Measurements from ENCODE around the gene GRK1. TPM values are rescaled to one million over a fixed set of nuclear protein-coding genes. Genes with fewer than 3 reads are reported as not detected.

Gene GRK1
- total and polyA plus RNA-seq, 2 experiments from 2014 or later: not detected

GRCh38 chr13:113723410-113724015, 56.5 kb downstream of the GRK1 start:
- Histone ChIP-seq H3K4me3 (no peak overlapping the region), H4K20me1 (replicated peaks; ENCODE audit: insufficient read depth) (no peaks in the 10 kb centered on the region), H3K27ac (ENCODE audit: low read depth) (no peak overlapping the region), H3K79me2 (replicated peaks; ENCODE audit: insufficient read depth) (no peaks in the 10 kb centered on the region), H3K4me2 (no peak overlapping the region), H3K36me3 (ENCODE audit: insufficient read depth) (no peaks in the 10 kb centered on the region), H3K4me1 (ENCODE audit: insufficient read depth) (0 out of 2 replicates have a peak, but pooled peaks cover 4% of the 10 kb centered on the region), H2AFZ (no peak overlapping the region), H3K27me3 (ENCODE audit: insufficient read depth) (no peaks in the 10 kb centered on the region), H3K9me2 (ENCODE audit: insufficient read depth) (peaks cover 7% of the 10 kb centered on the region; the same call in 1 of the 2 replicates), H3F3A (replicated peaks; ENCODE audit: low read depth) (0 out of 2 replicates have a peak, but pooled peaks cover 4% of the 10 kb centered on the region)
- no peak overlapping the region for H3K27ac Mint-ChIP-seq
- no peaks in the 10 kb centered on the region for H3K36me3 Mint-ChIP-seq (ENCODE audit: low read depth)
- TF ChIP-seq ZNF462 (CRISPR knock-in tag; IDR thresholded peaks at IDR 0.05): no peak
- no peak for TF ChIP-seq EZH2phosphoT487 (IDR thresholded peaks at IDR 0.05; ENCODE audit: unreplicated experiment)
- no peak for TF ChIP-seq JUNB (IDR thresholded peaks at IDR 0.05; ENCODE audit: unreplicated experiment)
- TF ChIP-seq ZNF331 (CRISPR knock-in tag; IDR thresholded peaks at IDR 0.05; ENCODE audit: low read depth): no peak
- TF ChIP-seq STAT1 (IDR thresholded peaks at IDR 0.05; ENCODE audit: unreplicated experiment): no peak
- no peak for TF ChIP-seq ETS1 (IDR thresholded peaks at IDR 0.05)
- TF ChIP-seq POLR2AphosphoS5 (IDR thresholded peaks at IDR 0.05; ENCODE audit: low read depth): no peak
- no peak for TF ChIP-seq CREB1 (CRISPR knock-in tag; IDR thresholded peaks at IDR 0.05; ENCODE audit: low read depth)
- TF ChIP-seq ZNF114 (CRISPR knock-in tag; IDR thresholded peaks at IDR 0.05): no peak
- TF ChIP-seq REST (IDR thresholded peaks at IDR 0.05; ENCODE audit: unreplicated experiment): no peak
- TF ChIP-seq EZH2 (IDR thresholded peaks at IDR 0.05; ENCODE audit: low read depth, unreplicated experiment): no peak
- TF ChIP-seq NANOG (IDR thresholded peaks at IDR 0.05; ENCODE audit: borderline replicate concordance): no peak
- no peak for TF ChIP-seq CTCF (conservative IDR thresholded peaks at IDR 0.05; ENCODE audit: low read depth in 2 of 2)
- H3K4me1 Mint-ChIP-seq: peaks cover 10% of the 10 kb centered on the region; the same call in 2 of the 3 replicates
- peaks cover 5% of the 10 kb centered on the region for H3K27me3 Mint-ChIP-seq (ENCODE audit: insufficient read depth, low read depth, poor library complexity)
- ATAC-seq (no peak), DNase-seq (ENCODE audit: low spot score) (no peak)
- no peak overlapping the region for H3K4me3 Mint-ChIP-seq
- peaks cover 5% of the 10 kb centered on the region; the same call in 2 of the 3 replicates for H3K9me3 Mint-ChIP-seq

Data from GM23338 (cell line).